Retina (tissue), 1 donor: Measurements from ENCODE around the gene ATP11C.
"Not testable (repeated sequence)": the region's sequence is repeated elsewhere in the genome, so short reads cannot be mapped to it uniquely, and the experiment has no call there.

Experiments
- DNase-seq: peaks from one replicate; pipeline ENCODE4 v3.0.0-alpha.2; 2016

Gene ATP11C

GRCh38 chrX:139851730-139852129, 81.1 kb downstream of the ATP11C start:
- no peak for DNase-seq

- DNase-seq = no peak
Observed at GRCh38 chrX:139850968-139851367, 81.9 kb downstream of the ATP11C start.

GRCh38 chrX:139844884-139845283, 88.0 kb downstream of the ATP11C start:
- no peak for DNase-seq

- no peak for DNase-seq
Observed at GRCh38 chrX:139844163-139844562, 88.7 kb downstream of the ATP11C start.

GRCh38 chrX:139842326-139843185, 90.3 kb downstream of the ATP11C start:
- DNase-seq = no peak

- DNase-seq = not testable (repeated sequence)
Observed at GRCh38 chrX:139836335-139836734, 96.5 kb downstream of the ATP11C start.

GRCh38 chrX:139834879-139835278, 98.0 kb downstream of the ATP11C start:
- DNase-seq = no peak

- no peak for DNase-seq
Observed at GRCh38 chrX:139832718-139833309, 100.0 kb downstream of the ATP11C start.

- no peak for DNase-seq
Observed at GRCh38 chrX:139831675-139832456, 101.0 kb downstream of the ATP11C start.

GRCh38 chrX:139831017-139831416, 101.8 kb downstream of the ATP11C start:
- no peak for DNase-seq

- DNase-seq = no peak
Observed at GRCh38 chrX:139828830-139829229, 104.0 kb downstream of the ATP11C start.

GRCh38 chrX:139828033-139828432, 104.8 kb downstream of the ATP11C start:
- no peak for DNase-seq

GRCh38 chrX:139826065-139827044, 106.5 kb downstream of the ATP11C start:
- no peak for DNase-seq

GRCh38 chrX:139825618-139826017, 107.2 kb downstream of the ATP11C start:
- DNase-seq = no peak

GRCh38 chrX:139823806-139824205, 109.0 kb downstream of the ATP11C start:
- DNase-seq = no peak

GRCh38 chrX:139820358-139820984, 112.4 kb downstream of the ATP11C start:
- DNase-seq = no peak

GRCh38 chrX:139816204-139816603, 116.6 kb downstream of the ATP11C start:
- DNase-seq = no peak

GRCh38 chrX:139815771-139816170, 117.1 kb downstream of the ATP11C start:
- DNase-seq = no peak

- DNase-seq = no peak
Observed at GRCh38 chrX:139811942-139812629, 120.8 kb downstream of the ATP11C start.

GRCh38 chrX:139804482-139804881, 128.4 kb downstream of the ATP11C start:
- no peak for DNase-seq

GRCh38 chrX:139803224-139803623, 129.6 kb downstream of the ATP11C start:
- DNase-seq = no peak
